Keratinocyte (primary cell): ENCODE results near the gene AP3D1. TPM values are rescaled to one million over a fixed set of nuclear protein-coding genes. Genes with fewer than 3 reads are reported as not detected.

Source experiments
- DNase-seq: peaks from one replicate; pipeline ENCODE4 v3.0.0-alpha.2; 2011; ENCODE audit warnings: low read depth, missing footprints, low spot score
- FAIRE-seq: peaks from 2 replicates; lab custom pipeline; 2011; peaks lifted over from hg19 to GRCh38; lab: Jason Lieb, UNC
- H2AFZ ChIP-seq: 2 replicates; pipeline ENCODE4 v1.6.0; 2012; ENCODE audit warnings: low read length, control low read depth, inconsistent platforms; ENCODE audit not compliant: control insufficient read depth
- H3K27ac ChIP-seq: 2 replicates; pipeline ENCODE4 v1.5.1; 2011; ENCODE audit warnings: low read length; ENCODE audit not compliant: control insufficient read depth, insufficient read depth
- H3K27me3 ChIP-seq: 3 replicates; pipeline ENCODE4 v1.6.0; 2011; ENCODE audit warnings: low read length; ENCODE audit not compliant: control insufficient read depth, insufficient read depth; ENCODE audit errors: extremely low read depth
- H3K36me3 ChIP-seq, 2 experiments: 2 replicates in 1 of 2; 3 replicates in 1 of 2; pipeline ENCODE4 v1.5.1; 2011; ENCODE audit warnings: low read length in 2 of 2, mild to moderate bottlenecking in 1 of 2; ENCODE audit not compliant: control insufficient read depth in 2 of 2, insufficient read depth in 2 of 2; ENCODE audit errors: extremely low read depth in 1 of 2
- H3K4me1 ChIP-seq: 3 replicates; pipeline ENCODE4 v1.5.1; 2011; ENCODE audit warnings: low read length; ENCODE audit not compliant: control insufficient read depth, insufficient read depth; ENCODE audit errors: extremely low read depth
- H3K4me2 ChIP-seq: 3 replicates; pipeline ENCODE4 v1.6.0; 2011; ENCODE audit warnings: low read depth, low read length; ENCODE audit not compliant: control insufficient read depth, insufficient read depth; ENCODE audit errors: extremely low read depth
- H3K4me3 ChIP-seq, 3 experiments: fragments of 200-600 bp in 1 of 3; sonication (generic) in 1 of 3; 2 replicates in 2 of 3; 3 replicates in 1 of 3; pipeline ENCODE4 v1.5.1; 2011 to 2016; ENCODE audit warnings: low read length in 3 of 3, mild to moderate bottlenecking in 3 of 3, control low read depth in 2 of 3, inconsistent platforms in 1 of 3, low read depth in 1 of 3, mixed read lengths in 1 of 3, mixed run types in 1 of 3, moderate library complexity in 1 of 3; ENCODE audit not compliant: control insufficient read depth in 2 of 3, insufficient read depth in 2 of 3; ENCODE audit errors: extremely low read depth in 1 of 3
- H3K79me2 ChIP-seq: 2 replicates; pipeline ENCODE4 v1.6.0; 2012; ENCODE audit warnings: low read length; ENCODE audit not compliant: control insufficient read depth, insufficient read depth
- H3K9ac ChIP-seq: 3 replicates; pipeline ENCODE4 v1.6.0; 2011; ENCODE audit warnings: low read length; ENCODE audit not compliant: control insufficient read depth, insufficient read depth; ENCODE audit errors: extremely low read depth
- H3K9me1 ChIP-seq: 3 replicates; pipeline ENCODE4 v1.6.0; 2011; ENCODE audit warnings: low read length; ENCODE audit not compliant: control insufficient read depth, insufficient read depth; ENCODE audit errors: extremely low read depth
- H3K9me3 ChIP-seq: 2 replicates; pipeline ENCODE4 v1.5.1; 2012; ENCODE audit warnings: low read depth, low read length; ENCODE audit not compliant: control insufficient read depth
- H4K20me1 ChIP-seq: 3 replicates; pipeline ENCODE4 v1.6.0; 2011; ENCODE audit warnings: low read length; ENCODE audit not compliant: control insufficient read depth, insufficient read depth; ENCODE audit errors: extremely low read depth
- EZH2 ChIP-seq: IDR thresholded peaks from one replicate; pipeline ENCODE4 v1.6.1; 2012; ENCODE audit warnings: inconsistent platforms, mild to moderate bottlenecking, low read length, moderate library complexity
- dilution Hi-C: fragments of 300-500 bp; cut with MboI; formaldehyde crosslinking; loops from one replicate; pipeline ENCODE4 v1.7.0; 2020; ENCODE audit warnings: low sequenced_read_pairs; ENCODE audit not compliant: extremely low pct_ligation_motif_present
- polyA plus RNA-seq, 5 experiments: library from polyadenylated mRNA; depleted of rRNA in 3 of 5; stranded (reverse) in 3 of 5; stranded (forward) in 1 of 5; unstranded in 1 of 5; fragments of >200 nt; gene quantifications; 1 replicate in 1 of 5; 2 replicates in 3 of 5; 3 replicates in 1 of 5; pipeline versions ENCODE4 v1.2.1 to v1.2.3, GENCODE V29; 2011 to 2012; ENCODE audit warnings: missing spikeins in 2 of 5, low read depth in 1 of 5, low replicate concordance in 1 of 5
- TF ChIP-seq, protein P1 (sequence below), 3 experiments: IDR thresholded peaks in 1 of 3; conservative IDR thresholded peaks in 1 of 3; optimal IDR thresholded peaks in 1 of 3; 2 replicates in 2 of 3; 3 replicates in 1 of 3; pipeline versions ENCODE3 to v1.5.1; 2011; ENCODE audit warnings: low read length in 3 of 3, mild to moderate bottlenecking in 3 of 3, moderate library complexity in 2 of 3, control low read depth in 1 of 3, inconsistent platforms in 1 of 3; ENCODE audit not compliant: insufficient read depth in 2 of 3; ENCODE audit errors: extremely low read depth in 1 of 3

Gene AP3D1
- polyA plus RNA-seq, 1 donor (not counting 4 experiments of a cell fraction or from before 2014, with no cell fraction given) = 56.1 TPM

DNA sequence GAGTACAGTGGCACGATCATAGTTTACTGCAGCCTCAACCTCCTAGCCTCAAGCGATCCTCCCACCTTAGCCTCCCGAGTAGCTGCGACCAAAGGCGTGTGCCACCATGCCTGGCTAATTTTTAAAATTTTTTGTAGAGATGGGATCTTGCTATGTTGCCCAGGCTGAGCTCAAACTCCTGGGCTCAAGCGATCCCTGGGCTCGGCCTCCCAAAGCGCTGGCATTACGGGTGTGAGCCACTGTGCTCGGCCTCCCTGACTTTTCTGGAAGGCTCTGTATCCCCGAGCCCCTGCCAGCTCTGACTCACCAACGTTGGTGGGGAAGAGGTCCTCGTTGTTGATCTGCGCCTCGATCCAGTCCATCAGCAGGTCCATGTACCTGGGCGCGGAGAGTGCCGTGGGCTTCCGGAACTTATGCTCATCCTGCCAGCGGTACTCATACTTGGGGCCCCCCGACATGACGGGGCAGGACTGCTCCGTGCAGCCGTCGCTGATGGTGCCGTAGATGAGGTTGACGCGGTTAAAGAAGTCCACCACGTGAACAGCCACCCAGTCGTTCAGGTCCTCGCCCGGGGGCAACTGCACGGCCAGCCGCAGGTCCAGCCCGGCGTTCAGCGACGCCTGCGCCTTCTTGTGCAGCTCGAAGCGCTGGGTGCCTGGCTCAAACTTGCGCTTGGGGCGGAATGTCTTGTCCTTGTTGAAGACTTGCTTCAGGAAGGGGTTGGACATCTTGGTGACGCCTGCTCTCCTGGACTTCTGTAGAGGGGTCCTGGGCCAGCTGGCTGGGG is 73.3 kb downstream of the AP3D1 start:
- no peak overlapping the region for H3K9ac ChIP-seq
- DNase-seq (no peak), FAIRE-seq (no peak)
- no peaks in the 10 kb centered on the region for H3K9me1 ChIP-seq
- H3K27me3 ChIP-seq = no peaks in the 10 kb centered on the region
- peaks cover 30% of the 10 kb centered on the region for H3K79me2 ChIP-seq
- H3K36me3 ChIP-seq = peaks cover 28 to 43% of the 10 kb centered on the region in 2 experiments
- dilution Hi-C loops = no loop called here
- H3K27ac ChIP-seq = no peak overlapping the region
- no peak overlapping the region for H3K4me2 ChIP-seq
- TF ChIP-seq, protein P1, sequence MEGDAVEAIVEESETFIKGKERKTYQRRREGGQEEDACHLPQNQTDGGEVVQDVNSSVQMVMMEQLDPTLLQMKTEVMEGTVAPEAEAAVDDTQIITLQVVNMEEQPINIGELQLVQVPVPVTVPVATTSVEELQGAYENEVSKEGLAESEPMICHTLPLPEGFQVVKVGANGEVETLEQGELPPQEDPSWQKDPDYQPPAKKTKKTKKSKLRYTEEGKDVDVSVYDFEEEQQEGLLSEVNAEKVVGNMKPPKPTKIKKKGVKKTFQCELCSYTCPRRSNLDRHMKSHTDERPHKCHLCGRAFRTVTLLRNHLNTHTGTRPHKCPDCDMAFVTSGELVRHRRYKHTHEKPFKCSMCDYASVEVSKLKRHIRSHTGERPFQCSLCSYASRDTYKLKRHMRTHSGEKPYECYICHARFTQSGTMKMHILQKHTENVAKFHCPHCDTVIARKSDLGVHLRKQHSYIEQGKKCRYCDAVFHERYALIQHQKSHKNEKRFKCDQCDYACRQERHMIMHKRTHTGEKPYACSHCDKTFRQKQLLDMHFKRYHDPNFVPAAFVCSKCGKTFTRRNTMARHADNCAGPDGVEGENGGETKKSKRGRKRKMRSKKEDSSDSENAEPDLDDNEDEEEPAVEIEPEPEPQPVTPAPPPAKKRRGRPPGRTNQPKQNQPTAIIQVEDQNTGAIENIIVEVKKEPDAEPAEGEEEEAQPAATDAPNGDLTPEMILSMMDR (optimal IDR thresholded peaks at IDR 0.05 in 1 of 3, IDR thresholded peaks at IDR 0.05 in 1 of 3, conservative IDR thresholded peaks at IDR 0.05 in 1 of 3; ENCODE audit: extremely low read depth in 1 of 3, insufficient read depth in 2 of 3, low read length in 3 of 3) = no peak
- TF ChIP-seq EZH2 = no peak
- no peaks in the 10 kb centered on the region for H4K20me1 ChIP-seq
- H2AFZ ChIP-seq = no peak overlapping the region
- peaks cover 22% of the 10 kb centered on the region for H3K4me1 ChIP-seq
- H3K4me3 ChIP-seq = no peak overlapping the region
- no peaks in the 10 kb centered on the region for H3K9me3 ChIP-seq

DNA sequence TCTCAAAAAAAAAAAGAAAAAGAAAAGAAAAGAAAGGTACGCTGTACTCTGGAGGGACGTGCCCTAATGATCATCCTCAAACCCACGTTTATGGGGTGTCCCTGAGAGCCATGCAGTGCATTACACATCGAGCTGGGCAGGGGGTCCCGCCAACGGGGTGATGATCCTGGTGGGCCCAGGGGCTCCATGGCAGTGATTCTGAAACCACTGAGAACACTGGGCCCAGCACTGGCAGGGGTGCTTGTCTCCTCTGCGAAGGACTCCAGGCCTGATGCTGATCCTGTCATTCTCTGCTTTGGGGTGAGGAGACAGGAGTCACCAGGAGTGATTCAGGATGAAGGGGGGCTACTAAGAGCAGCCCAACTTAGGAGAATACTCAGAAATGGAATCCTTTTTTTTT is 74.0 kb downstream of the AP3D1 start:
- no peaks in the 10 kb centered on the region for H3K9me1 ChIP-seq
- H3K4me2 ChIP-seq = no peak overlapping the region
- DNase-seq (no peak), FAIRE-seq (no peak)
- dilution Hi-C loops = no loop called here
- H3K27ac ChIP-seq = no peak overlapping the region
- TF ChIP-seq, protein P1 (optimal IDR thresholded peaks at IDR 0.05 in 1 of 3, IDR thresholded peaks at IDR 0.05 in 1 of 3, conservative IDR thresholded peaks at IDR 0.05 in 1 of 3; ENCODE audit: extremely low read depth in 1 of 3, insufficient read depth in 2 of 3, low read length in 3 of 3) = no peak
- no peak for TF ChIP-seq EZH2
- no peak overlapping the region for H3K9ac ChIP-seq
- H3K4me1 ChIP-seq = peaks cover 19% of the 10 kb centered on the region
- H3K36me3 ChIP-seq = peaks cover 33 to 49% of the 10 kb centered on the region in 2 experiments
- no peaks in the 10 kb centered on the region for H3K27me3 ChIP-seq
- no peak overlapping the region for H2AFZ ChIP-seq
- H3K9me3 ChIP-seq = no peaks in the 10 kb centered on the region
- H3K79me2 ChIP-seq = peaks cover 25% of the 10 kb centered on the region
- no peaks in the 10 kb centered on the region for H4K20me1 ChIP-seq
- no peak overlapping the region for H3K4me3 ChIP-seq
